MM.1S (cell line): ENCODE results near the gene MAP3K5.

Source experiments
- DNase-seq: peaks from one replicate; pipeline ENCODE4 v3.0.0-alpha.2; 2015
- H2AFZ ChIP-seq: fragments of 300-600 bp; sonication (generic); 2 replicates; pipeline ENCODE4 v1.6.0; 2016; ENCODE audit warnings: antibody characterized with exemption, low read length
- H3F3A ChIP-seq: fragments of 300-600 bp; sonication (generic); 2 replicates; pipeline ENCODE4 v1.6.1; 2016; ENCODE audit warnings: mild to moderate bottlenecking, antibody characterized with exemption, low read length, moderate library complexity, mixed read lengths; ENCODE audit not compliant: insufficient read depth
- H3K27ac ChIP-seq: fragments of 300-600 bp; sonication (generic); 2 replicates; pipeline ENCODE4 v1.5.1; 2016; ENCODE audit warnings: mild to moderate bottlenecking, low read length
- H3K27me3 ChIP-seq: fragments of 300-600 bp; sonication (generic); replicated peaks from 2 replicates; pipeline ENCODE4 v1.6.0; 2016; ENCODE audit warnings: low read length; ENCODE audit not compliant: insufficient read depth
- H3K36me3 ChIP-seq: fragments of 300-600 bp; sonication (generic); replicated peaks from 2 replicates; pipeline ENCODE4 v1.6.1; 2016; ENCODE audit warnings: mild to moderate bottlenecking, low read length, mixed read lengths; ENCODE audit not compliant: insufficient read depth
- H3K4me1 ChIP-seq: fragments of 300-600 bp; sonication (generic); 2 replicates; pipeline ENCODE4 v1.6.1; 2016; ENCODE audit warnings: low read length, mixed read lengths
- H3K4me2 ChIP-seq: fragments of 300-600 bp; sonication (generic); 2 replicates; pipeline ENCODE4 v1.6.0; 2016; ENCODE audit warnings: low read depth, low read length
- H3K4me3 ChIP-seq: fragments of 300-600 bp; sonication (generic); 2 replicates; pipeline ENCODE4 v1.5.1; 2016; ENCODE audit warnings: low read length, mixed read lengths
- H3K79me2 ChIP-seq: fragments of 300-600 bp; sonication (generic); 2 replicates; pipeline ENCODE4 v1.6.1; 2016; ENCODE audit warnings: mixed run types, low read length, mixed read lengths
- H3K9ac ChIP-seq: fragments of 300-600 bp; sonication (generic); 2 replicates; pipeline ENCODE4 v1.6.1; 2016; ENCODE audit warnings: low read length, mixed read lengths
- H3K9me2 ChIP-seq: fragments of 300-600 bp; sonication (generic); replicated peaks from 2 replicates; pipeline ENCODE4 v1.6.1; 2016; ENCODE audit warnings: mild to moderate bottlenecking, low read length, mixed read lengths; ENCODE audit not compliant: insufficient read depth
- H3K9me3 ChIP-seq: fragments of 300-600 bp; sonication (generic); replicated peaks from 2 replicates; pipeline ENCODE4 v1.6.1; 2016; ENCODE audit warnings: mild to moderate bottlenecking, low read length, mixed read lengths; ENCODE audit not compliant: insufficient read depth
- H4K20me1 ChIP-seq: fragments of 300-600 bp; sonication (generic); 2 replicates; pipeline ENCODE4 v1.6.1; 2016; ENCODE audit warnings: mild to moderate bottlenecking, low read length, moderate library complexity, mixed read lengths; ENCODE audit not compliant: insufficient read depth
- EZH2 ChIP-seq: fragments of 300-600 bp; sonication (generic); optimal IDR thresholded peaks from 2 replicates; pipeline ENCODE3; 2017; ENCODE audit warnings: low read depth, mild to moderate bottlenecking, antibody characterized with exemption, low read length, mixed read lengths
- EZH2phosphoT487 ChIP-seq: fragments of 300-600 bp; sonication (generic); IDR thresholded peaks from 2 replicates; pipeline ENCODE4 v1.6.1; 2018; ENCODE audit warnings: antibody characterized with exemption, low read length
- TF ChIP-seq, protein P1 (sequence below): fragments of 300-600 bp; sonication (generic); IDR thresholded peaks from 2 replicates; pipeline ENCODE4 v1.5.1; 2016; ENCODE audit warnings: antibody characterized with exemption, low read length, mixed read lengths

Gene MAP3K5

DNA sequence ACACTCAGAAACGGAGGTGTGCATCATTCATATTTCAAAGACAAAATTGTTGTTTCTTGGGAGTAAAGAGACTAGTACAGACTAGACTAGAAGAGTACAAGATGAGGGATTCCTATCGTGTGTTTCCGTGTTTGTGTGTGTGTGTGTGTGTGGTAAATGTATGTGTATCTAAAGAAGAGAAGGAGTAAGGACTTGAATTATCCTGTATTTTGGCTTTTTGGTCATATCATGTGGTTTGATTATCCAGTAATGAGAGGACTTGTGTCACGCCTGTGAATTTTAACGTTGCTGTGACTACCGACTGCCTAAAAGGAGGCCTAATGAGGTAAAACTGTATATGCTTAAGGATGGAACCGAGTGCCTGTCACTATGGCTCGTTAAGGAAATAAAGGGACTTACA, 197.6 kb downstream of the MAP3K5 start:
- Histone ChIP-seq H2AFZ (peak overlapping the region; percentile 51), H3K27ac (peak overlapping the region; percentile 86)
- DNase-seq: no peak

DNA sequence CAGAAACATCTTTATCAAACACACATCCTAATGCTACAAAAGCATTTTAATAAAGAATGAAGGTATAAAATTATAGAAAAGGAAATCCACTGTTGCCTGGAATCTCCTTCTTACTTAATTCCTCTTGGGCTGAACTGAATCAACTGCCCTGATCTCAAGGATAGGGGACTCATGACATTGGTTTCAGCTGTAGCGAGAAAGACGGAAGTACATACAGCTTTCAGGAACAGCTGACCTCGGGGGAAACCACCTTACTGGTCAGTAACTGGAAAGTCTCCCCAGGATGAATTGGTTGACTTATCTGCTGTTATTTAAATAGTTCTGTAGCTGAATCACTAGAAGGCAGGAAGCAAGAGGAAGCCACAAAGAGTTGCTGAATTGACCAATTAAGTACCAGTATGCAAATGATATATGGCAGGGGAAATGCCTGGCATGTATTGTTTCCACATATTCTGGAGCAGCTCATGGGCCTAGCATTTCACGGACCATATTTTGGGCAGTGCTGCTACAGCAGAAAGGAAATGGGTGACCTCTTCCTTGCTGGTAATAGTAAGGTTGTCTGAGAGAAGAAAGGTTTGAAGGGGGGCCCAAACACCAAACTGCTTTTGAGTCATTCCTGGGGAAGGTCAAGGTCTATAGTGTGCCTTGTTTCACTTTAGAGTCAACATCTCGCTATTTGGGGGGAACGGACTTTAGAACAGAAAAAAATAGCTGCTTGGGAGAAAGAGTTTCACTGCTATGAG, 198.4 kb downstream of the MAP3K5 start:
- DNase-seq: peak; percentile 96
- Histone ChIP-seq H3K27me3 (no peaks in the 10 kb centered on the region), H2AFZ (peak overlapping the region; percentile 51), H3K9ac (peak overlapping the region; percentile 34), H3K4me3 (peak overlapping the region; percentile 53), H3K4me2 (peak overlapping the region; percentile 76), H3K9me2 (no peaks in the 10 kb centered on the region), H3K79me2 (no peaks in the 10 kb centered on the region), H3K4me1 (peaks cover 25% of the 10 kb centered on the region), H3K36me3 (no peaks in the 10 kb centered on the region), H4K20me1 (no peaks in the 10 kb centered on the region), H3K9me3 (no peaks in the 10 kb centered on the region), H3F3A (peaks cover 6% of the 10 kb centered on the region), H3K27ac (peak overlapping the region; percentile 86)
- TF ChIP-seq EZH2phosphoT487 (no peak), EZH2 (no peak)
- TF ChIP-seq, protein P1, sequence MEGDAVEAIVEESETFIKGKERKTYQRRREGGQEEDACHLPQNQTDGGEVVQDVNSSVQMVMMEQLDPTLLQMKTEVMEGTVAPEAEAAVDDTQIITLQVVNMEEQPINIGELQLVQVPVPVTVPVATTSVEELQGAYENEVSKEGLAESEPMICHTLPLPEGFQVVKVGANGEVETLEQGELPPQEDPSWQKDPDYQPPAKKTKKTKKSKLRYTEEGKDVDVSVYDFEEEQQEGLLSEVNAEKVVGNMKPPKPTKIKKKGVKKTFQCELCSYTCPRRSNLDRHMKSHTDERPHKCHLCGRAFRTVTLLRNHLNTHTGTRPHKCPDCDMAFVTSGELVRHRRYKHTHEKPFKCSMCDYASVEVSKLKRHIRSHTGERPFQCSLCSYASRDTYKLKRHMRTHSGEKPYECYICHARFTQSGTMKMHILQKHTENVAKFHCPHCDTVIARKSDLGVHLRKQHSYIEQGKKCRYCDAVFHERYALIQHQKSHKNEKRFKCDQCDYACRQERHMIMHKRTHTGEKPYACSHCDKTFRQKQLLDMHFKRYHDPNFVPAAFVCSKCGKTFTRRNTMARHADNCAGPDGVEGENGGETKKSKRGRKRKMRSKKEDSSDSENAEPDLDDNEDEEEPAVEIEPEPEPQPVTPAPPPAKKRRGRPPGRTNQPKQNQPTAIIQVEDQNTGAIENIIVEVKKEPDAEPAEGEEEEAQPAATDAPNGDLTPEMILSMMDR: no peak

More for the DNA sequence above, 197.6 kb downstream of the MAP3K5 start:
- Histone ChIP-seq H3K36me3 (no peaks in the 10 kb centered on the region), H3K4me2 (peak overlapping the region; percentile 76), H4K20me1 (no peaks in the 10 kb centered on the region), H3K79me2 (no peaks in the 10 kb centered on the region), H3K4me1 (peaks cover 25% of the 10 kb centered on the region), H3K9ac (peak overlapping the region; percentile 34; the same call in 1 of the 2 replicates), H3K9me2 (no peaks in the 10 kb centered on the region), H3K9me3 (no peaks in the 10 kb centered on the region), H3K27me3 (no peaks in the 10 kb centered on the region), H3K4me3 (peak overlapping the region; percentile 53), H3F3A (peaks cover 6% of the 10 kb centered on the region)
- TF ChIP-seq, protein P1: no peak
- no peak for TF ChIP-seq EZH2phosphoT487
- no peak for TF ChIP-seq EZH2

DNA sequence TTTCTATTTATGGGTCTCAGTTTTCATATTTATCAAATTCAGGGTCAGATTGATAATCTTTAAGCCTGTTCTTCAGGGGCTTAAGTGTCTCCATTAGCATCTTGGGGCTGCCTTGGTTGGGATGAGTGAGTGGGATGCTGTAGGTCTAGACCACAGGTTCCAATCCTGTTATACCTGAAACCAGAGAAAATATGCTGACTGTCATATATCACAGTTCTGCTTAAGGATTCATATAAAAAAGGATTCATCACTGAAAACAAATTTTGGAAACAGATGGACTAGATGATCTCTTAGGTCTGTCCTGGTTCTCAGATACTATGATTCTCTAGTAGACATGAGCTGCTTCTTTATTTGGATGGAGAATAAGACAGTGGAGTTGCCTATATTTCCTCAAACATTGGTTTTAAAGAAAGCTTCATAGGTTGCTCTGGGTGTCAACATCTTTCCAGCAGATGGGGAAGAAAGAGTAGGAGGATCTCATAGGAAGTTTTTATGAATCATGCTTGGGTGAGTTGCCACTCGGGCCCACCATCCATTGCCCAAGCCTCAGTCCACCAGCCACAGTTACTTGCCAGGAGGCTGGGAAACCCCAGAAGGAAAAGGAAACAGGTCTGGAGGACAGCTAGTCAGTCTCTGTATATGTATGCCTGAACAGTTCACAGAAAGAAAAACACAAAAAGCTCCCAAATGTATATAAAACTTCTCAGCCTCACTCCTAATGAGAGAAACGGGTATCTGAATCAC, 199.2 kb downstream of the MAP3K5 start:
- no peak overlapping the region for H2AFZ ChIP-seq
- H3K9me3 ChIP-seq: no peaks in the 10 kb centered on the region
- peak overlapping the region; percentile 76; the same call in 1 of the 2 replicates for H3K4me2 ChIP-seq
- no peaks in the 10 kb centered on the region for H3K36me3 ChIP-seq
- no peak overlapping the region for H3K4me3 ChIP-seq
- no peaks in the 10 kb centered on the region for H4K20me1 ChIP-seq
- no peaks in the 10 kb centered on the region for H3K79me2 ChIP-seq
- H3K27me3 ChIP-seq: no peaks in the 10 kb centered on the region
- peaks cover 20% of the 10 kb centered on the region for H3K4me1 ChIP-seq
- peak overlapping the region; percentile 86 for H3K27ac ChIP-seq
- TF ChIP-seq, protein P1: no peak
- TF ChIP-seq EZH2: no peak
- no peak for TF ChIP-seq EZH2phosphoT487
- DNase-seq: no peak
- H3K9ac ChIP-seq: no peak overlapping the region; the same call in 1 of the 2 replicates
- H3K9me2 ChIP-seq: no peaks in the 10 kb centered on the region
- H3F3A ChIP-seq: peaks cover 6% of the 10 kb centered on the region
